ENCODE measurements around the gene CTAG1A.

DNA sequence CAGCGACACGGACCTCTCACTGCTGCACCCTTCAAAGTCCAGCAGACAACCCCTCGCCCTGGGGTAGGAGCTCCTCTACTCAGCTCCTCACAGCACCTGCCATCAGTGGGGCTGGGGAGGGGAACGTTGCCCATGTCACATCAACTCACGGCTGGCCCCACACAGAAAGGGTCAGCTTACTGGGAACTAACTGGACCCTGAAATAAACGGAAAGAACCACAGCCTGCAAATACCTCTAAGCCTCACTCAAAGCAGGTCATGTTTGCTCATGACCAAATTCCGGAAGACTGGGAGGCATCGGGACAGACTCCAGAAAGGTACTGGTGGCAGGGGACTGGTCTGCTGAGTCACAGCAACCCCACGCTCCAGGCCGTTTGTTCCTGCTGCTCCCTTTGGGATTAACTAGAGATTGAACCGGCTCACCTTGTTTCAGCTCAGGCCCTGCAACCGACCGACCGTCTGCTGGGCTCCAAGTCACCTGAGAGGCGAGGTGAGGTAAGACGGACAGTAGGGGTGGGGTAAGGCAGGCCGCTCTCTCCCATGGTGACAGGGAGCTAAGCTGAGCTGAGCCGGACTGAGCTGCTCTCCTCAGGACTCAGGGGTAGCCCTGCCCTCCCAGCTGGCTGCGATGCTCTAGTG, 43.9 kb upstream of the CTAG1A start:
- no peak for TF ChIP-seq POLR2AphosphoS5 (IDR thresholded peaks at IDR 0.05; ENCODE audit: low read depth, low read length)
- TF ChIP-seq TAF1 (IDR thresholded peaks at IDR 0.05; ENCODE audit: low read depth, low read length) = no peak
- no peak for TF ChIP-seq POLR2A (IDR thresholded peaks at IDR 0.05; ENCODE audit: low read depth, low read length)
- no peak for TF ChIP-seq POU2F2 (IDR thresholded peaks at IDR 0.05; ENCODE audit: low read depth, low read length)
- no peak for TF ChIP-seq PAX5 (IDR thresholded peaks at IDR 0.05; ENCODE audit: insufficient read depth, low read length, severe bottlenecking)

All from GM12891 (cell line).